Activated CD8-positive, alpha-beta T cell treated with anti-CD3 and anti-CD28 coated beads for 36 hours (primary cell): ENCODE data around the gene RPL27A. TPM values are rescaled to one million over a fixed set of nuclear protein-coding genes. Genes with fewer than 3 reads are reported as not detected.

ENCODE experiments used
- ATAC-seq: fragments of 200-7000 bp; cut with Tn5 transposase; one replicate; pipeline ENCODE4 v1.10.0; 2021; ENCODE audit warnings: mild to moderate bottlenecking, moderate library complexity
- CTCF ChIA-PET: fragments of 350-600 bp; sonication (Branson Sonifier 250); formaldehyde crosslinking; loops from one replicate; lab custom pipeline; 2021; ENCODE audit warnings: antibody characterized with exemption; lab: Charles Lee
- POLR2A ChIA-PET: fragments of 350-600 bp; sonication (Branson Sonifier 250); formaldehyde crosslinking; loops from one replicate; lab custom pipeline; 2021; ENCODE audit warnings: antibody characterized with exemption; lab: Charles Lee
- DNase-seq: peaks from one replicate; pipeline ENCODE4 v3.0.0-alpha.2; 2020
- H3K27ac Mint-ChIP-seq: one replicate; pipeline ENCODE4 v1.8.0; 2021; ENCODE audit warnings: mild to moderate bottlenecking, mixed read lengths
- H3K27me3 Mint-ChIP-seq: one replicate; pipeline ENCODE4 v1.8.0; 2021; ENCODE audit warnings: mixed read lengths
- H3K36me3 Mint-ChIP-seq: one replicate; pipeline ENCODE4 v1.8.0; 2021; ENCODE audit warnings: low read depth, mixed read lengths
- H3K4me1 Mint-ChIP-seq: one replicate; pipeline ENCODE4 v1.8.0; 2021; ENCODE audit warnings: low read depth, mixed read lengths
- H3K4me3 Mint-ChIP-seq: one replicate; pipeline ENCODE4 v1.8.0; 2021; ENCODE audit warnings: mild to moderate bottlenecking, moderate library complexity, mixed read lengths
- H3K9me3 Mint-ChIP-seq: one replicate; pipeline ENCODE4 v1.8.0; 2021; ENCODE audit warnings: mixed read lengths
- intact Hi-C: fragments of 100-400 bp; cut with micrococcal nuclease; formaldehyde crosslinking; loops from one replicate; pipeline ENCODE4 v1.10.0; 2022
- total RNA-seq, 2 experiments: library from RNA; stranded (reverse); gene quantifications; one replicate each; pipeline ENCODE4 v1.2.3, GENCODE V29; 2021
- TF ChIP-seq, protein P1 (sequence below): fragments of 200-600 bp; IDR thresholded peaks from one replicate; pipeline ENCODE4 v1.8.0; 2022; ENCODE audit warnings: antibody characterized with exemption, mild to moderate bottlenecking

RPL27A gene
- total RNA-seq, 2 experiments from 2014 or later = 959 to 987 TPM

DNA sequence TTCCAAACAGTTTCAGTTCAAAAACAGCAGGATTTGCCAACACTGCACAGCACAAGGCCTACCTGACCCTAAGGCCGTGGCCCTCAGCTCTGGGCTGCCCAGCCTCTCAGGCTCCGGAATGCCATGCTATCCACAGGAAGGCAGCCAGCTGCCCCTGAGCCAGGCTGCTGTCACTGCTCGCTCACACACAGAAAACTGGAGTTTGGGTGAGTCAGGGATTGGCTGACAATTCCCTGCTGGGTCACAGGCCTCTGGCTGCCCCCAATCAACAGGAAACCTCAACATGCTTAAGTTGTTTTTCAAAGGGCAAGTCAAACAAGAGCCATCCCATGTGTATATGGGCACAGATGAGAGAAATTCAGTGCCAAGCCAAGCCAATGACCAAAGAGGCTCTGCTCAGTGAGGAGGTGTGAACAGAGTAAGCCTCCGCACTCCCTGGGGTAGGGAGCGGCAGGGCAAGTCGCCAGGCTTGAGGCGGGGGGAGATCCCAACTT lies 50.2 kb downstream of the RPL27A start:
- Mint-ChIP-seq H3K4me3 (no peak overlapping the region), H3K9me3 (no peaks in the 10 kb centered on the region), H3K4me1 (no peaks in the 10 kb centered on the region), H3K27ac (no peak overlapping the region), H3K36me3 (no peaks in the 10 kb centered on the region), H3K27me3 (no peaks in the 10 kb centered on the region)
- ChIA-PET POLR2A (no interaction called here), CTCF (no interaction called here)
- no peak for ATAC-seq
- TF ChIP-seq, protein P1, sequence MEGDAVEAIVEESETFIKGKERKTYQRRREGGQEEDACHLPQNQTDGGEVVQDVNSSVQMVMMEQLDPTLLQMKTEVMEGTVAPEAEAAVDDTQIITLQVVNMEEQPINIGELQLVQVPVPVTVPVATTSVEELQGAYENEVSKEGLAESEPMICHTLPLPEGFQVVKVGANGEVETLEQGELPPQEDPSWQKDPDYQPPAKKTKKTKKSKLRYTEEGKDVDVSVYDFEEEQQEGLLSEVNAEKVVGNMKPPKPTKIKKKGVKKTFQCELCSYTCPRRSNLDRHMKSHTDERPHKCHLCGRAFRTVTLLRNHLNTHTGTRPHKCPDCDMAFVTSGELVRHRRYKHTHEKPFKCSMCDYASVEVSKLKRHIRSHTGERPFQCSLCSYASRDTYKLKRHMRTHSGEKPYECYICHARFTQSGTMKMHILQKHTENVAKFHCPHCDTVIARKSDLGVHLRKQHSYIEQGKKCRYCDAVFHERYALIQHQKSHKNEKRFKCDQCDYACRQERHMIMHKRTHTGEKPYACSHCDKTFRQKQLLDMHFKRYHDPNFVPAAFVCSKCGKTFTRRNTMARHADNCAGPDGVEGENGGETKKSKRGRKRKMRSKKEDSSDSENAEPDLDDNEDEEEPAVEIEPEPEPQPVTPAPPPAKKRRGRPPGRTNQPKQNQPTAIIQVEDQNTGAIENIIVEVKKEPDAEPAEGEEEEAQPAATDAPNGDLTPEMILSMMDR = no peak
- intact Hi-C loops = no loop called here
- DNase-seq = no peak

DNA sequence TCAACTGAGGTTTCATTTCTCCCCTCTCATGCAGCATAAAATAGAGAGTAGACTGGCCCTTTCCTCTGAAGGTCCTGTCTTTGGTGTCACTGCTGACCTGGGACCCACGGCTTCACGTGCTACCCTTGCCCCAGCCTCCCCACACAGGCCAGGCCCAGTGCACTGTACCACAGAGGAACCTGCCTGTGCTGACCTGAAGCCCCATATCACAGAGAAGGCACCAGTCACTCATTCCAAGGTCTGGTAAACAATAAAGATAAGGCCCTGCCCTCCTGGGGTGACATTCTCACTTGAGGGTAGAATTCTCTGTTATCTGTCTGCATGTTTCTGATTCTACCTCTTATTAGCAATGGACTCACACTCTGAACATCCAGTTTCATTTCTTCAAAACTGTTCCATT lies 51.3 kb downstream of the RPL27A start:
- ChIA-PET CTCF (no interaction called here), POLR2A (no interaction called here)
- H3K27me3 Mint-ChIP-seq = no peaks in the 10 kb centered on the region
- no peaks in the 10 kb centered on the region for H3K9me3 Mint-ChIP-seq
- DNase-seq (no peak), ATAC-seq (no peak)
- no peaks in the 10 kb centered on the region for H3K4me1 Mint-ChIP-seq
- TF ChIP-seq, protein P1 = no peak
- H3K36me3 Mint-ChIP-seq = no peaks in the 10 kb centered on the region
- no peak overlapping the region for H3K27ac Mint-ChIP-seq
- intact Hi-C loops = no loop called here
- no peak overlapping the region for H3K4me3 Mint-ChIP-seq

DNA sequence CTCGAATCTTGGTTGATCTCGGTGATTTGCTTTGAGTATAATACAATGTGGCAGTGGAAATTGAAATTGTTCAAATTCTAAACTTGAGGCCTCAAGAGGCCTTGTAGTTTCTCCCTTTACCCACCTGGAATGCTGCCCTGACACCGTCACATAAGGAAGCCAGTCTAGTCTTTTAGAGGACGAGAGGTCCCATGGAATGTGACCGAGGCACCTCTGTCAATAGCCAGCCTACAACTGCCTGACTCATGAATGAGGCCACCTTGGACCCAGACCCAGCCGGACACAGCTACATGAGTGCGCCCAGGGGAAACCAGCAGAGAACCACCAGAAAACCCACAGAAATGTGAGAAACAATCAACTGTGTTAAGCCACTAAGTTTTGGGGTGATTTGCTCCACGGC lies 52.5 kb downstream of the RPL27A start:
- no peak overlapping the region for H3K4me3 Mint-ChIP-seq
- no peak overlapping the region for H3K27ac Mint-ChIP-seq
- intact Hi-C loops = no loop called here

DNA sequence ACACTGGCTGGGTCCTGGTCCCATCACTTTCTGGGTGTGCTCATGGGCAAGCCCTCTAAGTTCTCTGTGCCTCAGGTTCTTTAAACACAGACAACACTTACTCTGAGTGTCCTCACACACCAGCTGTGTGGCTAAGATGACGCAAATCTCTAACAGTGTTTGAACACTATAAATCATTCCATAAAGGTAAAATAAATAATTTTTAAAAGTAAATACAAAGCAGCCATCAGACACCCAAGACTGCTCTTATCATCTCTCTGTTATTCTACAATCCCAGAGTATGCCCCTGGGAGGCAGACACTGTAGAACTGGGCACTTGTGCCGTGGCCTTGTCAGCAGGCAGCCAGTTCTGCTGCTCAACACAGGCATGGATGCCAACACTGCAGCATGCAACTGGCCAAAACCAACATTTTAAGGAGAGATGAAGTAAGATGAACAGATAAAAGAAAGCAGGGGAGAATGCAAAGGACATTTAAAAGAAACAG lies 56.8 kb downstream of the RPL27A start:
- H3K4me3 Mint-ChIP-seq = no peak overlapping the region
- H3K9me3 Mint-ChIP-seq = no peaks in the 10 kb centered on the region
- DNase-seq (no peak), ATAC-seq (no peak)
- intact Hi-C loops = no loop called here
- H3K27ac Mint-ChIP-seq = no peak overlapping the region
- peaks cover 2% of the 10 kb centered on the region for H3K4me1 Mint-ChIP-seq
- H3K36me3 Mint-ChIP-seq = no peaks in the 10 kb centered on the region
- ChIA-PET CTCF (no interaction called here), POLR2A (no interaction called here)
- TF ChIP-seq, protein P1 = no peak
- H3K27me3 Mint-ChIP-seq = no peaks in the 10 kb centered on the region

More for the DNA sequence above, 52.5 kb downstream of the RPL27A start:
- DNase-seq = no peak
- no peak for ATAC-seq
- Mint-ChIP-seq H3K4me1 (no peaks in the 10 kb centered on the region), H3K9me3 (no peaks in the 10 kb centered on the region), H3K36me3 (no peaks in the 10 kb centered on the region), H3K27me3 (no peaks in the 10 kb centered on the region)
- TF ChIP-seq, protein P1 = no peak
- CTCF ChIA-PET = no interaction called here
- POLR2A ChIA-PET = no interaction called here

Other genes with a start within 250 kb of the RPL27A start
- gene STK33, start 88.6 kb upstream of the RPL27A start, total RNA-seq = 1 to 10 TPM; 1.3 to 3.6 TPM
- 10 to 100 TPM; 24.7 to 28.4 TPM for gene TRIM66, start 127 bp upstream of the RPL27A start, total RNA-seq
- 10 to 100 TPM; 27.8 to 28.2 TPM for gene AKIP1, start 228.4 kb downstream of the RPL27A start, total RNA-seq